HepG2 (cell line): ENCODE data around the gene SLCO2B1. TPM values are rescaled to one million over a fixed set of nuclear protein-coding genes. Genes with fewer than 3 reads are reported as not detected.

Source experiments
- ATAC-seq: fragments of 200-7000 bp; cut with Tn5 transposase; 3 replicates; pipeline ENCODE4 v1.9.1; 2020; ENCODE audit warnings: mild to moderate bottlenecking, moderate library complexity
- BruUV-seq: library from RNA; stranded (reverse); fragments of 400-500 nt; replicated peaks from 2 replicates; lab custom pipeline; 2021; lab: Mats Ljungman, UMichigan
- CTCF ChIA-PET: fragments of 300-600 bp; formaldehyde crosslinking; extraction: SDS; loops from one replicate; lab custom pipeline; 2021; ENCODE audit warnings: low total read pairs, inconsistent platforms, low intra/inter-chr PET ratio; lab: Yijun Ruan, JAX
- POLR2A ChIA-PET: fragments of 350-600 bp; sonication (Branson Sonifier 250); formaldehyde crosslinking; loops from one replicate; lab custom pipeline; 2020; ENCODE audit warnings: antibody characterized with exemption, inconsistent platforms; lab: Yijun Ruan, JAX
- DNase-seq: peaks from one replicate; pipeline ENCODE4 v3.0.0-alpha.2; 2015; ENCODE audit warnings: low spot score
- FAIRE-seq: peaks from 3 replicates; lab custom pipeline; 2011; peaks lifted over from hg19 to GRCh38; lab: Jason Lieb, UNC
- H2AFZ ChIP-seq: one replicate; pipeline ENCODE4 v1.6.1; 2011; ENCODE audit warnings: low read length, inconsistent platforms
- H3K27ac ChIP-seq: fragments of 300-600 bp; 3 replicates; pipeline ENCODE4 v1.8.0; 2011; ENCODE audit warnings: mixed run types, mild to moderate bottlenecking, mixed read lengths, low read length, inconsistent platforms; ENCODE audit not compliant: insufficient read depth; ENCODE audit errors: extremely low read length
- H3K27me3 ChIP-seq, 2 experiments: fragments of 200-600 bp in 1 of 2; 2 replicates in 1 of 2; 3 replicates in 1 of 2; pipeline versions ENCODE4 v1.6.0 to v1.8.0; 2011; ENCODE audit warnings: low read length in 2 of 2, mild to moderate bottlenecking in 2 of 2, moderate library complexity in 2 of 2, inconsistent platforms in 1 of 2; ENCODE audit not compliant: insufficient read depth in 2 of 2, control insufficient read depth in 1 of 2
- H3K36me3 ChIP-seq, 2 experiments: fragments of 200-600 bp in 1 of 2; replicated peaks in 1 of 2; 2 replicates in 1 of 2; 3 replicates in 1 of 2; pipeline versions ENCODE4 v1.5.1 to v1.8.0; 2011; ENCODE audit warnings: low read length in 2 of 2, inconsistent platforms in 1 of 2; ENCODE audit not compliant: insufficient read depth in 2 of 2, control insufficient read depth in 1 of 2
- H3K4me1 ChIP-seq: 2 replicates; pipeline ENCODE4 v1.5.1; 2012; ENCODE audit warnings: low read length, inconsistent platforms; ENCODE audit not compliant: insufficient read depth
- H3K4me2 ChIP-seq: 2 replicates; pipeline ENCODE4 v1.6.0; 2011; ENCODE audit warnings: low read depth, low read length, inconsistent platforms
- H3K4me3 ChIP-seq, 3 experiments: fragments of 200-600 bp in 1 of 3; sonication (generic), shearing (Covaris generic) in 1 of 3; replicated peaks in 1 of 3; 2 replicates each; pipeline ENCODE4 v1.5.1; 2011 to 2016; ENCODE audit warnings: low read length in 3 of 3, inconsistent platforms in 2 of 3, low read depth in 2 of 3, mild to moderate bottlenecking in 2 of 3, control low read depth in 1 of 3, mixed read lengths in 1 of 3; ENCODE audit not compliant: insufficient read depth in 1 of 3
- H3K79me2 ChIP-seq: one replicate; pipeline ENCODE4 v1.6.1; 2011; ENCODE audit warnings: low read length, inconsistent platforms; ENCODE audit not compliant: insufficient read depth
- H3K9ac ChIP-seq: 2 replicates; pipeline ENCODE4 v1.6.0; 2011; ENCODE audit warnings: mild to moderate bottlenecking, low read depth, low read length, inconsistent platforms; ENCODE audit not compliant: insufficient read depth
- H3K9me3 ChIP-seq: 2 replicates; pipeline ENCODE4 v1.5.1; 2012; ENCODE audit warnings: mild to moderate bottlenecking, low read length
- H4K20me1 ChIP-seq: 2 replicates; pipeline ENCODE4 v1.6.0; 2011; ENCODE audit warnings: inconsistent platforms, mild to moderate bottlenecking, low read length, moderate library complexity; ENCODE audit not compliant: insufficient read depth
- GPN1 ChIP-seq: sonication (generic); formaldehyde crosslinking; IDR thresholded peaks from 2 replicates; pipeline ENCODE4 v1.5.1; 2020; ENCODE audit warnings: missing genetic modification reagents, borderline replicate concordance
- HOXD1 ChIP-seq: sonication (generic); formaldehyde crosslinking; IDR thresholded peaks from 2 replicates; pipeline ENCODE4 v1.5.0; 2020; ENCODE audit warnings: missing genetic modification reagents
- JUND ChIP-seq: sonication (generic); formaldehyde crosslinking; IDR thresholded peaks from 2 replicates; pipeline ENCODE4 v1.8.0; 2022; ENCODE audit warnings: mild to moderate bottlenecking, missing genetic modification reagents
- KDM1A ChIP-seq: IDR thresholded peaks from 2 replicates; pipeline ENCODE4 v1.6.1; 2016; ENCODE audit warnings: missing compliant biosample characterization
- NPAS2 ChIP-seq: sonication (generic); formaldehyde crosslinking; IDR thresholded peaks from 2 replicates; pipeline ENCODE4 v1.8.0; 2022; ENCODE audit warnings: mild to moderate bottlenecking, missing genetic modification reagents, borderline replicate concordance
- SETDB1 ChIP-seq: sonication (generic); formaldehyde crosslinking; IDR thresholded peaks from 2 replicates; pipeline ENCODE4 v1.5.1; 2020; ENCODE audit warnings: missing genetic modification reagents, mild to moderate bottlenecking, borderline replicate concordance
- ZFP36L2 ChIP-seq: sonication (generic); formaldehyde crosslinking; IDR thresholded peaks from 2 replicates; pipeline ENCODE4 v1.4.0; 2020; ENCODE audit warnings: missing genetic modification reagents
- ZNF225 ChIP-seq: sonication (generic); formaldehyde crosslinking; IDR thresholded peaks from 2 replicates; pipeline ENCODE4 v1.4.0; 2020; ENCODE audit warnings: mild to moderate bottlenecking, missing genetic modification reagents
- ZNF232 ChIP-seq: sonication (generic); formaldehyde crosslinking; IDR thresholded peaks from 2 replicates; pipeline ENCODE4 v1.4.0; 2020; ENCODE audit warnings: missing genetic modification reagents, borderline replicate concordance
- ZNF34 ChIP-seq: sonication (generic); formaldehyde crosslinking; IDR thresholded peaks from 2 replicates; pipeline ENCODE4 v1.4.0; 2020; ENCODE audit warnings: mild to moderate bottlenecking, missing genetic modification reagents, borderline replicate concordance
- ZNF703 ChIP-seq: sonication (generic); formaldehyde crosslinking; IDR thresholded peaks from 2 replicates; pipeline ENCODE4 v1.5.1; 2020; ENCODE audit warnings: missing genetic modification reagents, mild to moderate bottlenecking, moderate library complexity, borderline replicate concordance
- ZNF737 ChIP-seq: sonication (generic); formaldehyde crosslinking; IDR thresholded peaks from 2 replicates; pipeline ENCODE4 v1.5.0; 2020; ENCODE audit warnings: missing genetic modification reagents, mild to moderate bottlenecking, borderline replicate concordance
- ZNF891 ChIP-seq: sonication (generic); formaldehyde crosslinking; IDR thresholded peaks from 2 replicates; pipeline ENCODE4 v1.5.0; 2020; ENCODE audit warnings: mild to moderate bottlenecking, missing genetic modification reagents
- WGBS: methylation state at CpG from one replicate; pipeline ENCODE4 v1.1.6; 2017; ENCODE audit warnings: low lambda C conversion rate; 5-methylcytosine and 5-hydroxymethylcytosine counted together
- in situ Hi-C: cut with HindIII; loops from 2 replicates; pipeline ENCODE4 v1.10.0; 2017; ENCODE audit warnings: low pct_unique_long_range_greater_than_20kb; ENCODE audit not compliant: extremely low pct_ligation_motif_present
- intact Hi-C: fragments of 100-400 bp; cut with micrococcal nuclease; formaldehyde crosslinking; loops from one replicate; pipeline ENCODE4 v1.10.0; 2022; ENCODE audit not compliant: unreplicated experiment
- polyA plus RNA-seq, 8 experiments: library from polyadenylated mRNA; depleted of rRNA in 3 of 8; stranded (reverse) in 7 of 8; unstranded in 1 of 8; fragments of >200 nt; fragmentation: Illumina TruSeq in 4 of 8; extraction: Trizol in 4 of 8; gene quantifications; 2 replicates each; pipeline versions ENCODE4 v1.2.1 to v1.2.3, GENCODE V29; 2011 to 2016; ENCODE audit warnings: low read depth in 4 of 8, missing spikeins in 1 of 8, mixed read lengths in 1 of 8; ENCODE audit not compliant: insufficient read depth in 1 of 8
- total RNA-seq, 5 experiments: library from RNA; depleted of rRNA; stranded (reverse); fragments of >200 nt; fragmentation: Illumina TruSeq; extraction: Trizol; gene quantifications; 2 replicates each; pipeline ENCODE4 v1.2.3, GENCODE V29; 2016; ENCODE audit warnings: low read depth in 1 of 5
- TF ChIP-seq, protein P1 (sequence below): sonication (generic); formaldehyde crosslinking; IDR thresholded peaks from 2 replicates; pipeline ENCODE4 v1.4.0; 2020; ENCODE audit warnings: missing genetic modification reagents

SLCO2B1 gene
- total and polyA plus RNA-seq, 2 of the 13 experiments (the other 11 are each of a cell fraction or from before 2014, with no cell fraction given): 15.3 to 19.8 TPM

DNA sequence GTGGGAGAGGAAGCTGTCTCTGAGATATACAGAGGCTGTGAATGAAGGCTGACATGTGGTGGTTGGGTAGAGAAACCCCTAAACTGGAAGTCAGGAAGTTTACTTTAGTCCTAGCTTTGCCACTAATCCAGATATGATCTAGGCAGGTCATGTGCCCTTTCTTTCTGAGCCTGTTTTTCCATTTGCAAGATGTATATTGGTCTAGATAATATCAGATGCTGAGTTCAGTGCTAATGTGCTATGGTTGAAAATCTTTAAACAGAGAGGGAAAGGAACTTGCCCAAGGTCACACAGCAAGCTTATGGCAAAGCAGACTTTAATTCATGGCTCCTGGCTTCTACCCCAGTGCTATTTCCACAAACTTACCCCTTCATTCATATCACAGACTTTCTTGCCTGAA is 63.9 kb downstream of the SLCO2B1 start:
- no peak for FAIRE-seq

DNA sequence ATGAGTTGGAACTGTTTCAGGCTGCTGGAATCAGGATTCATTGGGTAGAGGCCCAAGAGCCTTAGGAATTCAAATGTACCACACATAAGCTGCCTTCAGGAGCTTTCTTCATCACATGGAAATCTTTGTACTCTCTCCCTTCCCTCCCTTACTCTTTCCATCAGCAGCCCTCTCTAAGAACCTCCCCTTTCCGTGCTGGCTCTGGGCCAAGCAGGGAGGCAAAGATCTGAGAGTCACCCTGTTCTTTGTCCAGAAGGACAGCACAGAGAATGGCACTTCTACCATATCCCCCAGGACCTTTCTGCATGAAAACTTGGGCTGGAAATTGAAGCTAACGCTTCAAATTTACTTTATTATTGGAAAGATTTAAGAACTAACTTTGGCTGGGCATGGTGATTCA is 69.0 kb downstream of the SLCO2B1 start:
- 3% methylated on average over 2 of the region's 2 CpGs for WGBS
- H3K4me2 ChIP-seq: no peak overlapping the region
- no TSS peak for BruUV-seq
- H3K79me2 ChIP-seq: no peaks in the 10 kb centered on the region
- DNase-seq (no peak), FAIRE-seq (no peak), ATAC-seq (no peak)
- H3K9me3 ChIP-seq: no peaks in the 10 kb centered on the region
- no peaks in the 10 kb centered on the region for H3K4me1 ChIP-seq
- H3K27me3 ChIP-seq: peaks cover 1 to 6% of the 10 kb centered on the region in 2 experiments; a peak in 4 of 5 replicates
- H3K4me3 ChIP-seq: no peak overlapping the region
- in situ Hi-C loops (no loop called here), intact Hi-C loops (no loop called here)
- H4K20me1 ChIP-seq: no peaks in the 10 kb centered on the region
- ChIA-PET POLR2A (interaction anchor here (1.2 kb wide), 1 partner anchor 15 kb away, joined by 3 read pairs; no protein-coding TSS in a partner anchor), CTCF (no interaction called here)
- TF ChIP-seq JUND: no peak
- TF ChIP-seq HOXD1 (CRISPR knock-in tag): no peak
- no peak for TF ChIP-seq ZNF232
- no peak for TF ChIP-seq ZNF703 (CRISPR knock-in tag)
- no peak for TF ChIP-seq ZFP36L2 (CRISPR knock-in tag)
- TF ChIP-seq NPAS2 (CRISPR knock-in tag): no peak
- no peak for TF ChIP-seq ZNF891 (CRISPR knock-in tag)
- no peak for TF ChIP-seq KDM1A (CRISPR knock-in tag)
- no peak for TF ChIP-seq ZNF737
- TF ChIP-seq, protein P1, sequence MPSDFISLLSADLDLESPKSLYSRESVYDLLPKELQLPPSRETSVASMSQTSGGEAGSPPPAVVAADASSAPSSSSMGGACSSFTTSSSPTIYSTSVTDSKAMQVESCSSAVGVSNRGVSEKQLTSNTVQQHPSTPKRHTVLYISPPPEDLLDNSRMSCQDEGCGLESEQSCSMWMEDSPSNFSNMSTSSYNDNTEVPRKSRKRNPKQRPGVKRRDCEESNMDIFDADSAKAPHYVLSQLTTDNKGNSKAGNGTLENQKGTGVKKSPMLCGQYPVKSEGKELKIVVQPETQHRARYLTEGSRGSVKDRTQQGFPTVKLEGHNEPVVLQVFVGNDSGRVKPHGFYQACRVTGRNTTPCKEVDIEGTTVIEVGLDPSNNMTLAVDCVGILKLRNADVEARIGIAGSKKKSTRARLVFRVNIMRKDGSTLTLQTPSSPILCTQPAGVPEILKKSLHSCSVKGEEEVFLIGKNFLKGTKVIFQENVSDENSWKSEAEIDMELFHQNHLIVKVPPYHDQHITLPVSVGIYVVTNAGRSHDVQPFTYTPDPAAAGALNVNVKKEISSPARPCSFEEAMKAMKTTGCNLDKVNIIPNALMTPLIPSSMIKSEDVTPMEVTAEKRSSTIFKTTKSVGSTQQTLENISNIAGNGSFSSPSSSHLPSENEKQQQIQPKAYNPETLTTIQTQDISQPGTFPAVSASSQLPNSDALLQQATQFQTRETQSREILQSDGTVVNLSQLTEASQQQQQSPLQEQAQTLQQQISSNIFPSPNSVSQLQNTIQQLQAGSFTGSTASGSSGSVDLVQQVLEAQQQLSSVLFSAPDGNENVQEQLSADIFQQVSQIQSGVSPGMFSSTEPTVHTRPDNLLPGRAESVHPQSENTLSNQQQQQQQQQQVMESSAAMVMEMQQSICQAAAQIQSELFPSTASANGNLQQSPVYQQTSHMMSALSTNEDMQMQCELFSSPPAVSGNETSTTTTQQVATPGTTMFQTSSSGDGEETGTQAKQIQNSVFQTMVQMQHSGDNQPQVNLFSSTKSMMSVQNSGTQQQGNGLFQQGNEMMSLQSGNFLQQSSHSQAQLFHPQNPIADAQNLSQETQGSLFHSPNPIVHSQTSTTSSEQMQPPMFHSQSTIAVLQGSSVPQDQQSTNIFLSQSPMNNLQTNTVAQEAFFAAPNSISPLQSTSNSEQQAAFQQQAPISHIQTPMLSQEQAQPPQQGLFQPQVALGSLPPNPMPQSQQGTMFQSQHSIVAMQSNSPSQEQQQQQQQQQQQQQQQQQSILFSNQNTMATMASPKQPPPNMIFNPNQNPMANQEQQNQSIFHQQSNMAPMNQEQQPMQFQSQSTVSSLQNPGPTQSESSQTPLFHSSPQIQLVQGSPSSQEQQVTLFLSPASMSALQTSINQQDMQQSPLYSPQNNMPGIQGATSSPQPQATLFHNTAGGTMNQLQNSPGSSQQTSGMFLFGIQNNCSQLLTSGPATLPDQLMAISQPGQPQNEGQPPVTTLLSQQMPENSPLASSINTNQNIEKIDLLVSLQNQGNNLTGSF (CRISPR knock-in tag): no peak
- TF ChIP-seq ZNF34: no peak
- no peak for TF ChIP-seq ZNF225 (CRISPR knock-in tag)
- H3K27ac ChIP-seq: no peak overlapping the region
- H2AFZ ChIP-seq: no peak overlapping the region
- H3K36me3 ChIP-seq: no peaks in the 10 kb centered on the region
- no peak overlapping the region for H3K9ac ChIP-seq

More for the DNA sequence above, 63.9 kb downstream of the SLCO2B1 start:
- BruUV-seq: no TSS peak
- Histone ChIP-seq H2AFZ (no peak overlapping the region), H3K36me3 (no peaks in the 10 kb centered on the region), H3K4me2 (no peak overlapping the region), H4K20me1 (no peaks in the 10 kb centered on the region), H3K4me3 (no peak overlapping the region), H3K27me3 (0 out of 5 replicates have a peak, but pooled peaks cover 0 to 3% of the 10 kb centered on the region in 2 experiments), H3K4me1 (no peaks in the 10 kb centered on the region), H3K27ac (no peak overlapping the region), H3K9me3 (no peaks in the 10 kb centered on the region), H3K79me2 (no peaks in the 10 kb centered on the region), H3K9ac (no peak overlapping the region)
- intact Hi-C loops (loop anchor here (1.0 kb wide), 1 partner anchor 18 kb away; no protein-coding TSS in a partner anchor), in situ Hi-C loops (loop anchor here (5.0 kb wide), 1 partner anchor 32 kb away; no protein-coding TSS in a partner anchor)
- DNase-seq (no peak), ATAC-seq (no peak)
- CTCF ChIA-PET: interaction anchor here (0.7 to 1.9 kb wide), 5 partner anchors 21 to 74 kb away, joined by 3 to 6 read pairs (median 6); no protein-coding TSS in a partner anchor
- TF ChIP-seq GPN1 (no peak), SETDB1 (CRISPR knock-in tag) (no peak)
- POLR2A ChIA-PET: interaction anchor here (1.1 kb wide), 3 partner anchors 9 to 55 kb away, joined by 3 to 5 read pairs (median 4); no protein-coding TSS in a partner anchor
